D721Med (cell line): ENCODE results near the gene OR8J3.

Experiments used
- DNase-seq: peaks from one replicate; pipeline ENCODE4 v3.0.0; 2011; ENCODE audit warnings: low spot score; ENCODE audit not compliant: insufficient read length
- FAIRE-seq: peaks from 2 replicates; lab custom pipeline; 2011; peaks lifted over from hg19 to GRCh38; lab: Jason Lieb, UNC
- CTCF ChIP-seq: IDR thresholded peaks from 2 replicates; pipeline ENCODE4 v1.5.1; 2012; ENCODE audit warnings: mild to moderate bottlenecking, control low read depth; ENCODE audit not compliant: insufficient read depth; ENCODE audit errors: missing control alignments

Gene OR8J3

DNA sequence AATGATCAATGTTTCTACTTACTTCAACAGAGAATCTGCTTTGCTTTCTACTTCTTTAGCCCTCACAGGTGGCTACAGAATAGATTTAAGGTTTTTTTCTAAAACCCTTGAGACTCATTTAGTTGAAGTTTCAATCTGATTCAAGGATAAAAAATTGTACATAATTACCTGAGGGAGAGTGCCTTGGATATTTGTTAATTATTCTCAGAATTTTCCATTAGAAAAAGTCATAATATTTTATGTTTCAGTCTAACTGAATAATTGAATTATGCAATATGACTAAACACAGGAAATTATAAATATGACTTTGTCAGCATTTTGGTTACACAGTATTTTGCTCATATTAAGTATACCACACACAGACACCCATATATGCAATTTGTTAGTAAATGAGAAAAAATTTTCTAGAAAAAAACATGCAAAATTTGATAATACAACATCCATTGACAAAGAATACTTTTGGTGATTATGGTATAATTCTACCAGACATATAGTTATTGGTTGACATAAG lies at the start of gene OR8J3:
Gene OR8J3, minus strand, starts transcription at position 51 of the 511 bp plus-strand sequence. CDS start 2,483 bp downstream, outside the sequence.
- no peak for TF ChIP-seq CTCF
- FAIRE-seq (no peak), DNase-seq (no peak)

DNA sequence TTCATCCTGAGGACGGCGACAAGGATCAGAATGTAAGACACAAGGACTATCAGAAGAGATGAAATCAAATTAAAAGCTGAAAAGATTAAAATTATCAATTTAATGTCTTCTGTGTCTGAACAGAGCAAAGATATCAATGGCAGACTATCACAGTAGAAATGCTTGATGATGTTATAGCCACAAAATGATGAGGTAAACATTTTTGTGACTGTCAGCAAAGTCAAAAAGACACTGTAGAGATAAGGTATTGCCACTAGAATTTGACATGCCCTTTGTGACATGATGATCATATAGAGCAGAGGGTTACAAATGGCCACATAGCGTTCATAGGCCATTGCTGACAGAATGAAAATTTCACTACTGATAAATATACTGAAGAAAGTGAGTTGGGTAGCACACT lies 48.6 kb upstream of the OR8J3 start:
- FAIRE-seq (no peak), DNase-seq (no peak)
- no peak for TF ChIP-seq CTCF

- no peak for FAIRE-seq
- no peak for TF ChIP-seq CTCF
- no peak for DNase-seq
Observed at GRCh38 chr11:56183459-56183858, 43.5 kb upstream of the OR8J3 start.

DNA sequence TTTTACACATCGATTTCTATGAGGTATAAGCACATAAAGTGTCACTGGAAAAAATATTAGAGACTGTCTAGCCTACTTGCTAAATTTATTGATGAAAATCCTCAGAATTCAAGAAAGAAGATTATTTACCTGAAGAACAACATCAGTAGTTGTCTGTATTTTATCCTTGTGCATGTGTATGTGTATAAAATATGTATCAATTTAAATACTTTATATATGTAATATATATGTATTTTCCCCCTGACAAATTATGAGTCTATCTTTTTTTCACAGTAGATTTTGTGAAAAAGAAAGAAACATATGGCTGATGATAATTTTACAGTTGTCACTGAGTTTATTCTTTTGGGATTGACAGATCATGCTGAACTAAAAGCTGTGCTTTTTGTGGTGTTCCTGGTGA lies 36.3 kb upstream of the OR8J3 start, which contains the start of gene OR5J2:
Gene OR5J2, plus strand, starts transcription at position 301 of the 400 bp plus-strand sequence. Its CDS starts 0 bp downstream, at position 301.
- DNase-seq, result no peak
- TF ChIP-seq CTCF, result no peak
- no peak for FAIRE-seq

GRCh38 chr11:56172256-56172830 lies 32.3 kb upstream of the OR8J3 start:
- FAIRE-seq, result no peak
- no peak for TF ChIP-seq CTCF
- DNase-seq, result no peak

DNA sequence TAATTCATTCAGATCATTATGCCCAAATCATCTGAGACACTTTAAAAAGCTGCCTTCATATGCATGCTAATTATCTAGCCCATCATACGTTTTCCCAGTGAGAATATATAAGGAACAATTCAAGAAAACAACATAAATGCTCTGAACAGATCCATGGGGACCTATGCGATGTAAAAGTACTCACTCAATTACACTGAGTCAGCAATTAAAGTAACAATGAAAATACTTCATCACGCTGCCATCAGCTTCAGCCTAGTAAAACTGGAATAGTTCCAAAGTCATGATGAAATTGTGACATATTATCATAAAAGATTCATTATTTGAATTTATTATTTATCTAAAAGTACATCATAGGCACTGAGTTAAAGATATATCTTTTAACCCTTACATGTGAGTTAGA lies 23.8 kb upstream of the OR8J3 start:
- FAIRE-seq, result no peak
- TF ChIP-seq CTCF, result no peak
- no peak for DNase-seq

GRCh38 chr11:56160217-56160616 lies 20.2 kb upstream of the OR8J3 start, which contains the start of gene OR8K5:
TSS of gene OR8K5 (minus strand) at chr11:56160317. CDS start at chr11:56160317, 0 bp downstream.
- TF ChIP-seq CTCF, result no peak
- no peak for DNase-seq
- no peak for FAIRE-seq
